GM18868 (cell line): ENCODE data around the gene CYP2S1.
"Not testable (repeated sequence)": the region's sequence is repeated elsewhere in the genome, so short reads cannot be mapped to it uniquely, and the experiment has no call there.

Experiments used
- ATAC-seq: cut with Tn5 transposase; IDR thresholded peaks from one replicate; pipeline ENCODE4 v1.9.1; 2021; ENCODE audit warnings: mild to moderate bottlenecking, moderate library complexity; ENCODE audit not compliant: unreplicated experiment

Gene CYP2S1

DNA sequence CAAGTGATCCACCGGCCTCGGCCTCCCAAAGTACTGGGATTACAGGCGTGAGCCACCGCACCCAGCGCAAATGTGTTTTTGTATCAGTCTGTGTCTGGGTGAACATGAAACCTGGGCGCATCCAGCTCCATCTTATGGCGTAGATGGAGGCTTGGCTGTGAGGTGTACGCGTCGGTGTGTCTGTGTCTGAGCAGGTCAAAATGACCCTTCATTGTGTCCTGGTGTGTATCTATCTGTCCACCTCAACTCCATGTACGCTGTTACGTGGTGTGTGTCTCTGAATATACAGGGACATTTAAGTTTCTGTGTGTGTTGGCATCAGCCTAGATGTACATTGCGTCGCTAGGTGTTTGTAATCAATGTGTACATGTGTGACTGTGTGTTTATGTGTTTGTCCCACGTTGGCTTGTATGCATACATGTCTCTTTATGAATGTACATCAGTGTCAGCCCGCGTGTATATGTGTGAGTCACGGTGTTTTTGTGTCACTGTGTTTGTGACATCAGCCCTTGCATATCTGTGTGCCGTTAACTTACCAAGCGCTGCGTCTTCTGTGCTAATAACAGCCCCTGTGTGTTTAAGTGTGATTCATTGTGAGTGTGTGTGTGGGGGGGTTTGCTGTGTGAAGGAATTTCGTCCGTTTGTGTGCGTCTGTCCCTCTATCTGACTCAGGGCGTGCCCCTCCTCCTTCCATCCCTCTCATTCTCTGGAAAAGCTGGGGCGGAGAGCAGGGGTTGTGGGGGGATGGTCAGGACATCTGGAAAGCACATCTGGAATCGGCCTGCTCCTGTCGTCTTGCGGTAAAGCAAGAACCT is 32.4 kb downstream of the CYP2S1 start:
- no peak for ATAC-seq

DNA sequence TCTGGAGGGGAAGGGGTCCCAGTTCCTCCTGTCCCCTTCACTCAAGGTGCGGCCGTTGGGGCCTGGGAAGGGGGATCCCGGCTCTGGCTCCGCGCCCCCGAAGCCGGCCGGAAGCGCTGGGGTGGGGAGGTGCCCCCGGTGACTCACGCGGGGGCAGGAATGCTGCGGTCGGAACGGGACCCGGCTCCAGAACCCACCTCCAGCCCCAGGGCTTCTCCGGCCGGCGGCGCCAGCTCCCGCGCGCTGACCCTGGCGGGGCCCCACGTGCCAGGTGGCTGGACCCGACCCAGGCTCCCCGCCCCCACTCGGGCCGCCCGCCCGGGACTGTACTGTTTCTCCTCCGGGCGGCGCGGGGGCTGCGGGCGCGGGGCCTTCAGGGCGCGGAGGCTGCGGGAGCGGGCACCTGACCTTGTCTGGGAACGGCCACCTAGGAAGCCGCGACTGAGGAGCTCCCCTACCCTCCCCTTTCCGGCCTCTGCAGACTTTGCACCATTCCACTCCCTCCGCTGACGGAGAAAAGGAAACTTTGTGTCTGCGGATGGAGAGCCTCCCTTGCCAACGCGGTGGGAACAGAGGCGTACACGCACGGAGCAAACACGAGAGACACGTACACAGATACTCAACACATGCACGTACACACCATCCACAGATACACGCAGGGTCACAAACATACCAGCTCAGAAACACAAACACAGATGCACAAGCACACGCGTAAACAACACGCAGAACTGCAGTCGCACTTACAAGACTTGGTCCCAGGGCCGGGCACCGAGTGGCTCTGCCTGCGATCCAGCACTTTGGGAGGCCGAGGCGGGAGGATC is 33.2 kb downstream of the CYP2S1 start:
- no peak for ATAC-seq

DNA sequence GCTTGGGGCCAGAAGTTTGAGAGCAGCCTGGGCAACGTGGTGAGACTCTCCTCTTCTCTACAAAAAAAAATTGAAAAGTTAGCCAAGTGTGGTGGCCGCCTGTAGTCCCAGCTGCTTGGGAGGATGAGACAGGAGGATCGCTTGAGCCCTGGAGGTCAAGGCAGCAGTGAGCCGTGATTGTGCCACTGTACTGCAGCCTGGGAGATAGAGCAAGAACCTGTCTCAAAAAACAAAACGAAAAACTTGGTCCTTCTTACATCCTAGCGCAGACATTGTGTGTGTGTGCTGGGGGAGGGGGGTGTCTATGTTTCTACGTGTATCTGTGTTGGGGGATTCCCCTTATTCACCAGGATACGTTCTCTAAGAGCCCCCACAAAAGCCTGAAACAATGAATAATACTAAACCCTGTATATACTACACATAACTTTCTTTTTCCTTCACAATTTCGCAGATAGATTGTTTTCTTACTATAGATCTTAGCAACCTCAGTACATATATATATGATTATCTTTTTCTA is 33.9 kb downstream of the CYP2S1 start:
- no peak for ATAC-seq

DNA sequence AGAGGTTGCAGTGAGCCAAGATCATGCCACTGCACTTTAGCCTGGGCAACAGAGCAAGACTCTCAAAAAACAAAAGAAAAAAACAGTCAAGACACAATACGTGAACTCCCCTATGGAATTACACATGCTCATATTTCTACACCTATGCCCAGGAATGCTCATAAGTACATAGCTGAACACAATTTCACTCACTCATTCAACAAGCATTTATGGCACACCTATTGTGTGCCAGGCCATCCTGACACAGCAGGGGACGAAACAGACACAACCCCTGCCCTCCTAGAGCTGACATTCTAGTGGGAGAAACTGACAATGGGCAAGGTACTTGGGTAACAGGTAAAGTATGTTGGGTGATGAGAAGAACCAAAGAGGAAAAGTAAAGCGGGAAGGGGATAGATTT is 35.5 kb downstream of the CYP2S1 start:
- ATAC-seq: no peak

DNA sequence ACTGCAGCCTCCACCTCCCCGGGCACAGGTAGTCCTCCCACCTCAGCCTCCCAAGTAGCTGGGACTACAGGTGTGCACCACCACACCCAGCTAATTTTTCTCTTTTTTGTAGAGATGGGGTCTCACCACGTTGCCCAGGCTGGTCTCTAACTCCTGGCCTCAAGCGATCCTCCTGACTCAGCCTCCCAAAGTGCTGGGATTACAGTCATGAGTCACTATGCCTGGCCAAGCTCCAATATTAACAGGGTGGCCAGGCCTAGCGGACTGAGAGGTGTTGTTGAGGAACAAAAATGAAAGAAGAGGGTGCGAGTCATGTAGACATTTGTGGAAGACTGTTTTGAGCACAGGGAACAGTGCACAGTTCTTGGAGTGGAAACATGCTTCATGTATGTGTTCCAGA is 36.3 kb downstream of the CYP2S1 start:
- ATAC-seq: not testable (repeated sequence)

DNA sequence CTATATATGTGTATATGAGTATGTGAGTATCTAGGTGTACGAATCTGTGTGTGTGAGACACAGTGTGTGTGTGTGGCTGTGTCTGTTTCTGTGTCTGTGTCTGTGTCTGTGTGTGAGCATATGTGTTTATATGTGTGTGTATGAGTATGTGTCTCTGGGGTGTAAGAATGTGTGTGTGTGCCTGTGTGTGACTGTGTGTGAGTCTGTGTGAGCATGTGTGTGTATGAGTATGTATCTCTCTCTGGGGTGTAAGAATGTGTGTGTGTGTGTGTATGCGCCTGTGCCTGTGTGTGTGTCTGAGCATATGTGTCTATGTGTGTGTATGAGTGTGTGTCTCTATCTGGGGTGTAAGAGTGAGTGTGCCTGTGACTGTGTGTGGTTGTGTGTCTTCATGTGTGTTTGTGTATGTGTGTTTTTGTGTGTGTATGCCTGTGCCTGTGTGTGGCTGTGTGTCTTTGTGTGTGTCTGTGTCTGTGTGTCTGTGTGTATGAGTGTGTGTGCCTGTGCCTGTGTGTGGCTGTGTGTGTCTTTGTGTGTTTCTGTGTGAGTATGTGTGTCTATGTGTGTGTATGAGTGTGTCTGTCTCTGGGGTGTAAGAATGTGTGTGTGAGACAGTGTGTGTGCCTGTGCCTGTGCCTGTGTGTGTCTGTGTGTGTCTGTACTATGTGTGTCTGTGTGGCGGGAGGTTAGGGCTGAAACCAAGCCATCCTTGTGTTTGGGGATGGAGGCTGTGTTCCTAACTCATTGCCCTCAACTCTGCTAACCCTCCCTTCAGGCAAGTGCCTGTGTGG is 37.2 kb downstream of the CYP2S1 start:
- ATAC-seq: no peak

DNA sequence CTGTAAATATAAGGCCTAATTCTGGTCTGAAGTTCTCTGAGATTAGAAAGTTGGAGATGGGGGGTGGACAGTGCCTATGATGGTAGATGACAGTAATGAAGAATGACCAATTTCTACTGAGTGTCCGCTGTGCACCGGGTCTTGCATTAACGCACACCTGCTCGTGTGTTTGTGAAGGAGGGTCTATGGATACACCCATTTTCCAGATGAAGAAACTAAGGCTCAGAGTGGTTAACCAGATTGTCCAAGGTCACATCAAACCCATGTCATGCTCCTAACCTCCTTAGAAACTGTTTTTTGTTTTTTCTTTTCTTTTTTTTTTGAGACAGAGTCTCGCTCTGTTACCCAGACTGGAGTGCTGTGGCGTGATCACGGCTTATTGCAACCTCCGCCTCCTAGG is 39.7 kb downstream of the CYP2S1 start:
- ATAC-seq: no peak

DNA sequence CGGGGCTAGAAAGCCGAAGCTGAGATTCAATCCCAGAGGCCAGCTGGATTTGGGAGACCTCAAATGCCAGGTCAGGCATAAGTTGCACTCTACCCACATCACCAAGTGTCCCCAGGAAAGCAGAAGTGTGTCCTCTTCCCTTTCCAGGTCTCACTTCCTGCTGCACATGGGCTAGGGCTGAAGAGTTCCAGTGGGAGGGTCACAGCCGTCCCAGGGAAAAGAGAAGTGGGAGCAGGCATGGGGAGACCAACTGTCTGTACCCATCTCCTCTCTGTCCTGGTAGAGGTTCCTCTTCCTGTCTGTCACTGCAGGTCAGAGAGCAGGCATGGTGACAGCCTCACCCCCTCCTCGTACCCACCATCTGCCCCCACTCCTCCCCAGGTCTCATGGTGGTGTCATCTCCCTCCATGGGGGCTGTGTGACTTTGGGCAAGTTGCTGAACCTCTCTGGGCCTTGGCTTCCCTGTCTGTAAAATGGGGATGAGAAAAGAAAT is 40.8 kb downstream of the CYP2S1 start:
- ATAC-seq: no peak

DNA sequence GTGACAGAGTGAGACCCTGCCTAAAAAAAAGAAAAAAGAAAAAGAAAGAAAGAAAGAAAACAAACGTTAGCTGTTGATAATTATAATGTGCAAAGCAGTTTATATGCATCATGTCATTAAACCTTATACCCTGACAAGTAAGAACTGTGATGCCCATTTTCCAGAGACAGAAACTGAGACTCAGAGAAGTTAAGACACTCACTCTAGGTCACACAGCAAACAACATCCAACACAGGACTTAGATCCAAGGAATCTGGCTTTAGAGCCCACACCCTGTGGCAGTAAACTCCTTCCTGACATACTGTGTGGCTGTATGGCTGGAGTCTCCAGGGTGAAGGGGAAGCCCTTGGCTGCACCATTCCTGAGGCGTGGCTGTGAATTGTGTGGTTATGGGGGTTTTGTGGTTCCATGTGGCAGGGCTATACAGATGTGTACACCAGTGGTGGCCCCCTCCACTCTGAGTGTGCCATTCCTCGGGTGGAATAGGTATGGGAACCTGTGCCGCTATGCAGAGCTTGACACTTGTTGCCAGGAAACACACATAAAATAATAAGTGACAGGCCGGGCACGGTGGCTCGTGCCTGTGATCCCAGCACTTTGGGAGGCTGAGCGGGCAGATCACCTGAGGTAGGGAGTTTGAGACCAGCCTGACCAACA is 41.6 kb downstream of the CYP2S1 start:
- no peak for ATAC-seq

DNA sequence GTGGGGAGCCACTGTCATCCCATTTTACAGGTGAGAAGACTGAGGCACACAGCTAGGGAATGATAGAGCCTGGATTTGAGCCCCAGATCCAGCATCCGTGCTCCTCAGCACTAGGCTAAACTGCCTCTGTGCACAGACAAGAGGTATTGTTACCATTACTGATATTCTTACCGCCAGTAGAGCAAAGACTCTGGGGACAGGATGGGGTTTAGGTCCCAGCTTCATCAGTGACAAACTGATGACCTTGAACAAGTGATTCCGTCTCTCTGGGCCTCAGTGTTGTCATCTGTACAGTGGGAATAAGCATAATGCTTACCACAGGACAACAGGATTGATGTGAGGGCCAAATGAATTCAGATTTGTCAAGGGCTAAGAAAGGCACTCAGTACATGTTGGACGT is 42.5 kb downstream of the CYP2S1 start:
- no peak for ATAC-seq

DNA sequence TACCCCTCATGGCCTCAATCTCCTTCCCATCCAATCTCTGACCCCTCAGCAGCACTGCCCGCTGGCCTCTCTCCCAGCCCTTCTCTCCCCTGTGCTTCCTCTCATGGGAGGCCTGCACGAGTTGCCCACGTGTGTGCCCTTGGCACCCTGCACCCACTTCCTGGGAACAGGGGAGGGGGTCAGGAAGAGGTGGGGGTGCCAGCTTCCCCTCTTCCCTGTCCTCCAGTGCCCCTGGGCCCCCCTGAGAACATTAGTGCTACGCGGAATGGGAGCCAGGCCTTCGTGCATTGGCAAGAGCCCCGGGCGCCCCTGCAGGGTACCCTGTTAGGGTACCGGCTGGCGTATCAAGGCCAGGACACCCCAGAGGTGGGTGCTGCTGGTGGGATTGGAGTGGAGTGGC is 45.2 kb downstream of the CYP2S1 start:
- ATAC-seq: no peak

DNA sequence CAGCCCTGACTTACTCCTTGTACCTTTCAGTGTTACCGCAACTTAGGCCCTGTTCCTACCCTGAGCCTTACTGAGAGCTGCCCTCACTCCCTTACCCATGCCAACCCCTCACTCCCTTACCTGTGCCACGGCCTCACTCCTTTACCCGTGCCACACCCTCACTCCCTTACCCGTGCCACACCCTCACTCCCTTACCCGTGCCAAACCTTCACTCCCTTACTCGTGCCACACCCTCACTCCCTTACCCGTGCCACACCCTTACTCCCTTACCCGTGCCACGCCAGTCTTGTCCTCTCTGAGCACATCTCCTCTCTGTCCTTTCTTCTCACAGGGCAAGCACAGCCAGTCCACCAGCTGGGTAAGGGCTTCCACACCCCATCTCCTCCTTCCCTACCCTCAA is 46.3 kb downstream of the CYP2S1 start:
- ATAC-seq: no peak

DNA sequence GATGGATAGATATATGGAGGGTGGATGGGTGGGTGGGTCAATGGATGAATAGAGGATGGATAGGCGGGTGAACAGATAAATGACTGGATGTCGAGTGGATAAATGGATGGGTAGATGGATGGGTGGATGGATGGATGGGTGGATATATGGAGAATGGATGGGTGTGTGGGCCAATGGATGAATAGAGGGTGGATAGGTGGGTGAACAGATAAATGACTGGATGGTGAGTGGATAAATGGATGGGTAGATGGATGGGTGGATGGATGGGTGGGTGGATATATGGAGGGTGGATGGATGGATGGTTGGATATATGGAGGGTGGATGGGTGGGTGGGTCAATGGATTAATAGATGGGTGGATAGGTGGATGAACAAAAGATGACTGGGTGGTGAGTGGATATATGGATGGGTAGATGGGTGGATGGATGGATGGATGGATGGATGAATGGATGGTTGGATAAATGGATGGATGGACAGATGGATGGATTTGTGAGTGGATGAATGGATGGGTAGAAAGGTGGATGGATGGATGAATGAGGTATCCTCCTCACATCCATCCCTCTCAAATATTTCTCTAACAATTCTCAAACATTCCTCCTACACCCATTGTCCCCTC is 47.0 kb downstream of the CYP2S1 start:
- ATAC-seq: no peak

DNA sequence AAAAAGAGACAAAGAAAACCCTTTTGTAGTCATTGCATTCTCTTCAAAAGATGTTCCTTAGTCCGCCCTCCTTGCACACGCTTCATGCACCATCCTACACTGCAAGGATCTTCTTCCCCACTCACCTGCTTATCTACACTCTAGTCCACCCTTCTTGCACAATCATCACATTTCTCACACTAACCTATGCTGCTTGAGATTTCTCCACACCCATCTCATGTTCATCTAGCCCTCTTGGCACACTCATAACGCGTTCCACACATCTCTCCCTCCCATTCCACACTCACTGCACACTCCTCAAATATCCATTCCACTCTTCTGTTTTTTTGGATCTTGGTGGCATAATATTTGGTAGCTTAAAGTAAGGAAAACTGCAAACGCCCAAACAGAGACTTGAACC is 48.8 kb downstream of the CYP2S1 start:
- no peak for ATAC-seq

DNA sequence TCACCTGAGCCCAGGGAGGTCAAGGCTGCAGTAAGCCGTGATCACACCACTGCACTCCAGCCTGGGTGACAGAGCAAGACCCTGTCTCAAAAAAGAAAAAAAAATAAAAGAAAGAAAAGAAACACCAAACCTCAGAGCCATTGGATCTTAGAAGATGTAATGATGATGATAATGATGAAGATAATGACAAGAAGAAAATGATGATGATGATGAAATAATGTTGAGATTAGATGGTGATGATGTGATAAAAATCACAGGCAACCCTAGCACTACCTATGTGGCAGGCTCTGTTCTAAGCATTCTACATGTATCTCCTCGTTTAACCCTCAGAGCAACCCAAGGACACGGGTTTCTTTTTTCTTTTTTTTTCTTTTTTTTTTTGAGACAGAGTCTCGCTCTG is 51.1 kb downstream of the CYP2S1 start:
- no peak for ATAC-seq

DNA sequence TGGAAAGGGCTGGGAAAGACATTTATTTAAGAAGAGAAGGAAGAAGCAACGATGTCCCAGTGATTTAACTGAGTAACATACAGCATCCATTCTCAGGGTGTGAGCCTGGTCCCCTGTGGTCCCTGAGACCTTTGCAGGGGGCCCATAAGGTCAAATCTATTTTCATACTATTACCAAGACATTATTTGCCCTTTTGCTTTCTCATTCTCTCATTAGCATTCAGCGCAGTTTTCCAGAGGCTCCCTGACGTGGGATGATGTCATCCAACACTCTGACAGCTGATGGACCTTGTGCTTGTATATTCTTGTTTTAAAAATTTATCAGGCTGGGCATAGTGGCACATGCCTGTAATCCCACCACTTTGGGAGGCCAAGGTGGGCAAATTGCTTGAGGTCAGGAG is 52.8 kb downstream of the CYP2S1 start:
- no peak for ATAC-seq

DNA sequence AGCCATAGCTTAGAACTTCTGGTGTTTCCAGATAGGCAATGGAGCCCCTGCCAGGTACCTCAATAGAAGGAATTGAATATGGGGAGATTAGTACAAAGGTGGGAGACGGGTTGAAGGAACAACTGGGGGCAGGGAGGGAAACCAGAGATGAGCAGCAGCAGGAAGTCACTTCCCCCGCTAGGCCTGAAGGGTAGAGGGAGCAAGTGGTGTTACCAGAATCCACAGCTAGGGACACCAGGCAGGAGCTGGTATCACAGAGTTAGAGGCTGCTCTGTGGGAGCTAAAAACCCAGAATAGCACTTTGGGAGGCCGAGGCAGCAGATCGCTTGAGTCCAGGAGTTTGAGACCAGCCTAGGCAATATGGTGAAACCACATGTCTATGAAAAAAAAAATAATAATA is 55.9 kb downstream of the CYP2S1 start:
- no peak for ATAC-seq

DNA sequence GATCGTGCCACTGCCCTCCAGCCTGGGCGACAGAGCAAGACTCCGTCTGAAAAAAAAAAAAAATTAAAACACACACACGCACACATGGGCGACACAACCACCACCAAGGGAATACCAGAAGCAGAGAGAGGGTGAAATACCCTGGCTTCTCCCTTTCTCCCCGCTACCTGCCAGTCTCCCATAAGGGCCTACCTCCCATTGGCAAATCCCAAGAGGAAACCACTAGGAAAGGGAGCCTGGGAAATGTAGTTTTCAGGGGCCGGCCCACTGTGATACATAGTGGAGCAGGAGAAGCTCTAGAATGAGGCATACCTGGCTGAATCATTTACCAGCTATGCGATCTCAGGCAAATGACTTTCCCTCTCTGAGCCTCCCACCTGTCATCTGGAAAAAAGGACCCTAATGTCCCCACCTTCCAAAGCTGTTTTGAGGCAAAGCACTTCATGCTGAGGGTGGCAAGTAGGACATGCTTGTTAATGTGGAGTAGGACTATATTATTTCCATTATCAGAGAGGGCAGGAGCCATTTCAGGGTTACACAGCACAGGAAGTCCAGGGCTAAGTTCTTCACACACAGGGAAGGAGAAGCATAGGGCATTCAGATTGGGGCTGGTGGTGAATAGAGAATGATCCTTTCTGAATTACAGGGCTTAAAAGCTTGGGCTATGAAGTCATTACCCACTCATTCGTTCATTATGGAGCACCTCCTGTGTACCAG is 56.8 kb downstream of the CYP2S1 start:
- ATAC-seq: no peak

DNA sequence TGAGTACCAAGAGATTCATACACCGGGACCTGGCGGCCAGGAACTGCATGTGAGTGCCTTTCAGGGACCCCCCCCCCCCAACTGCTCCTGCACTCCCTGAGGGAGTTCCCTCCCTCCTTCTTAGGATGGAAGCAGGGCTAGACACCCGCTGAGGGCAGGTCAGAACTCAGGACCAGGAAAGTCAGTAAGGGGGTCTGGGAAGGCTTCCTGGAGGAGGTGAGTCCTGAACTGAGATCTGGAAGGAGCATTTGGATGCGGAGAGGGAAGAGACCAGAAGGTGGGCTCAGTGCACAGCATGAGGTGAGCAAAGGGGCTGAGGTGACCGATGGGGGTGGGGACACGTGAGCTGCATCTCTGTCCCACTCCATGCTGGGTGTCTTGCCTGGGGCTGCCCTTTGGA is 60.6 kb downstream of the CYP2S1 start:
- ATAC-seq: no peak

DNA sequence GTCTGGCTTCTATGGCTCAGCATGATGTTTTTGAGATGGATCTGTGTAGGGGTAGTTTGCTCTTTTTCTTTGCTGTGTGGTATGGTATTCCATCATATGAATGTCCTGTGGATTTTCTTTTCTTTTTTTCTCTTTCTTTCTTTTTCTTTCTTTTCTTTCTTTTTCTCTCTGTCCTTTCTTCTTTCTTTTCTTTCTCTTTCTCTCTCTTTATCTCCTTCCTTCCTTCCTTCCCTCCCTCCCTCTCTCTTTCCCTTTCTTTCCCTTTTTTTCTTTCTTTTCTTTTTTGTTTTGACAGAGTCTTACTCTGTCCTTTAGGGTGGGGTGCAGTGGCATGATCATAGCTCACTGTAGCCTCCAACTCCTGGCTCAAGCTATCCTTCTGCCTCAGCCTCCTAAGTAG is 62.2 kb downstream of the CYP2S1 start:
- no peak for ATAC-seq
